RWPE2 (cell line): ENCODE data around the gene ANO9.

Experiments
- ATAC-seq: fragments of 200-7000 bp; cut with Tn5 transposase; 3 replicates; pipeline ENCODE4 v1.9.1; 2021; ENCODE audit warnings: low read depth
- DNase-seq: peaks from one replicate; pipeline ENCODE4 v3.0.0-alpha.2; 2020; ENCODE audit warnings: low spot score
- H3K27ac ChIP-seq: fragments of 450-650 bp; 2 replicates; pipeline ENCODE4 v1.5.1; 2017; ENCODE audit warnings: mild to moderate bottlenecking; ENCODE audit not compliant: poor library complexity, severe bottlenecking
- H3K27me3 ChIP-seq: fragments of 250-450 bp; sonication (Bioruptor Pico); 2 replicates; pipeline ENCODE4 v1.5.1; 2021; ENCODE audit warnings: mild to moderate bottlenecking, moderate library complexity; ENCODE audit not compliant: insufficient read depth, poor library complexity, severe bottlenecking
- H3K36me3 ChIP-seq: fragments of 250-450 bp; sonication (Bioruptor Pico); 2 replicates; pipeline ENCODE4 v1.5.1; 2020; ENCODE audit warnings: low read depth, mild to moderate bottlenecking, moderate library complexity
- H3K4me1 ChIP-seq: fragments of 250-450 bp; sonication (Bioruptor Pico); 2 replicates; pipeline ENCODE4 v1.5.1; 2021; ENCODE audit warnings: mild to moderate bottlenecking, moderate library complexity; ENCODE audit not compliant: insufficient read depth, poor library complexity, severe bottlenecking
- H3K4me3 ChIP-seq: fragments of 250-450 bp; sonication (Bioruptor Pico); 2 replicates; pipeline ENCODE4 v1.5.1; 2021; ENCODE audit warnings: mild to moderate bottlenecking, moderate library complexity; ENCODE audit not compliant: severe bottlenecking
- H3K9me3 ChIP-seq: fragments of 250-450 bp; sonication (Bioruptor Pico); 2 replicates; pipeline ENCODE4 v1.5.1; 2021; ENCODE audit warnings: mild to moderate bottlenecking, moderate library complexity; ENCODE audit not compliant: severe bottlenecking
- CTCF ChIP-seq: fragments of 450-650 bp; IDR thresholded peaks from one replicate; pipeline ENCODE4 v1.5.1; 2017; ENCODE audit warnings: mild to moderate bottlenecking, moderate library complexity; ENCODE audit not compliant: poor library complexity, severe bottlenecking

The ANO9 gene

GRCh38 chr11:375065-376025 lies 66.5 kb downstream of the ANO9 start:
- no peak overlapping the region for H3K4me3 ChIP-seq
- no peak overlapping the region for H3K27ac ChIP-seq
- no peaks in the 10 kb centered on the region for H3K27me3 ChIP-seq
- DNase-seq: no peak
- TF ChIP-seq CTCF: no peak
- H3K4me1 ChIP-seq: no peaks in the 10 kb centered on the region
- no peak for ATAC-seq
- no peaks in the 10 kb centered on the region for H3K9me3 ChIP-seq
- H3K36me3 ChIP-seq: peaks cover 23% of the 10 kb centered on the region

- Histone ChIP-seq H3K27me3 (no peaks in the 10 kb centered on the region), H3K4me3 (no peak overlapping the region), H3K27ac (no peak overlapping the region), H3K9me3 (no peaks in the 10 kb centered on the region), H3K4me1 (no peaks in the 10 kb centered on the region), H3K36me3 (peaks cover 18% of the 10 kb centered on the region)
- DNase-seq (no peak), ATAC-seq (no peak)
- TF ChIP-seq CTCF: no peak
Observed at GRCh38 chr11:373716-374551, 67.9 kb downstream of the ANO9 start.

GRCh38 chr11:372809-373715 lies 68.7 kb downstream of the ANO9 start:
- H3K4me1 ChIP-seq: no peaks in the 10 kb centered on the region
- H3K27me3 ChIP-seq: no peaks in the 10 kb centered on the region
- H3K4me3 ChIP-seq: no peak overlapping the region
- ATAC-seq (no peak), DNase-seq (no peak)
- H3K36me3 ChIP-seq: peaks cover 18% of the 10 kb centered on the region
- TF ChIP-seq CTCF: no peak
- H3K27ac ChIP-seq: no peak overlapping the region
- H3K9me3 ChIP-seq: no peaks in the 10 kb centered on the region

GRCh38 chr11:371716-372590 lies 69.9 kb downstream of the ANO9 start:
- DNase-seq (peak; percentile 49), ATAC-seq (no peak)
- no peak overlapping the region for H3K4me3 ChIP-seq
- H3K27ac ChIP-seq: no peak overlapping the region
- H3K27me3 ChIP-seq: no peaks in the 10 kb centered on the region
- TF ChIP-seq CTCF: no peak
- H3K4me1 ChIP-seq: no peaks in the 10 kb centered on the region
- no peaks in the 10 kb centered on the region for H3K9me3 ChIP-seq
- peaks cover 18% of the 10 kb centered on the region for H3K36me3 ChIP-seq
